Mucosa of descending colon (tissue), 3 donors: ENCODE data around the gene ZNF800. TPM values are rescaled to one million over a fixed set of nuclear protein-coding genes. Genes with fewer than 3 reads are reported as not detected.

Experiments used
- ATAC-seq: fragments of 200-7000 bp; cut with Tn5 transposase; one replicate; pipeline ENCODE4 v1.9.1; 2020; ENCODE audit warnings: mild to moderate bottlenecking, moderate library complexity
- DNase-seq, 3 donors: peaks; one replicate each; pipeline ENCODE4 v3.0.0-alpha.2; 2020
- H3K36me3 ChIP-seq: fragments of 200-600 bp; one replicate; pipeline ENCODE4 v1.8.0; 2021; ENCODE audit warnings: low read depth, mild to moderate bottlenecking
- H3K4me1 ChIP-seq: fragments of 200-600 bp; one replicate; pipeline ENCODE4 v1.8.0; 2021; ENCODE audit warnings: low read depth, mild to moderate bottlenecking
- H3K4me3 ChIP-seq: fragments of 200-600 bp; one replicate; pipeline ENCODE4 v1.8.0; 2021; ENCODE audit warnings: mild to moderate bottlenecking
- H3K9me3 ChIP-seq: fragments of 200-600 bp; one replicate; pipeline ENCODE4 v1.8.0; 2021; ENCODE audit warnings: mild to moderate bottlenecking
- CTCF ChIP-seq: fragments of 200-600 bp; IDR thresholded peaks from one replicate; pipeline ENCODE4 v1.8.0; 2022; ENCODE audit warnings: antibody characterized with exemption, mild to moderate bottlenecking
- intact Hi-C, 2 donors: fragments of 100-400 bp; cut with DNase I in 1 of 2; cut with micrococcal nuclease in 1 of 2; formaldehyde crosslinking; loops; one replicate each; pipeline versions ENCODE4 v1.11.0 to v1.11.1; 2022; cut with DNase I, micrococcal nuclease
- total RNA-seq, 3 donors: library from RNA; stranded (reverse); fragmentation: NEBNext Ultra II Directional in 2 of 3; extraction: Animal tissue kit (Norgen Biotek cat#: 25700) in 2 of 3; gene quantifications; one replicate each; pipeline versions ENCODE4 v1.2.1 to v1.2.4, GENCODE V29; 2021 to 2023
- donor health status: DM: no; HTN: no; CAD: no; lungs with moderate emphysema.
- donor health status: DM: no; HTN: no; CAD: no.
- donor health status: DM: no; HTN: yes; CAD: no.

Gene ZNF800
- total RNA-seq, 3 donors from 2014 or later: 26.9 to 38.7 (median 35.6) TPM

GRCh38 chr7:127350586-127350985, 41.9 kb downstream of the ZNF800 start:
- intact Hi-C loops: no loop called here
- Histone ChIP-seq H3K4me3 (no peak overlapping the region), H3K4me1 (no peaks in the 10 kb centered on the region), H3K9me3 (no peaks in the 10 kb centered on the region), H3K36me3 (no peaks in the 10 kb centered on the region)
- TF ChIP-seq CTCF: no peak
- ATAC-seq: no peak
- DNase-seq: no peak

- DNase-seq (no peak), ATAC-seq (no peak)
- H3K36me3 ChIP-seq: no peaks in the 10 kb centered on the region
- no peak for TF ChIP-seq CTCF
- no peak overlapping the region for H3K4me3 ChIP-seq
- H3K9me3 ChIP-seq: no peaks in the 10 kb centered on the region
- H3K4me1 ChIP-seq: no peaks in the 10 kb centered on the region
- intact Hi-C loops: no loop called here
These were observed 42.6 kb downstream of the ZNF800 start for GRCh38 chr7:127349881-127350280.

GRCh38 chr7:127348247-127348631, 44.3 kb downstream of the ZNF800 start:
- DNase-seq (no peak), ATAC-seq (no peak)
- H3K36me3 ChIP-seq: no peaks in the 10 kb centered on the region
- no peaks in the 10 kb centered on the region for H3K9me3 ChIP-seq
- intact Hi-C loops: no loop called here
- H3K4me1 ChIP-seq: no peaks in the 10 kb centered on the region
- no peak overlapping the region for H3K4me3 ChIP-seq
- TF ChIP-seq CTCF: no peak

GRCh38 chr7:127347567-127348246, 44.8 kb downstream of the ZNF800 start:
- TF ChIP-seq CTCF: peak; percentile 56
- DNase-seq (peak; percentile 78 to 85 (median 80)), ATAC-seq (peak; percentile 100)
- no peak overlapping the region for H3K4me3 ChIP-seq
- H3K9me3 ChIP-seq: no peaks in the 10 kb centered on the region
- no peaks in the 10 kb centered on the region for H3K36me3 ChIP-seq
- intact Hi-C loops: no loop called here
- no peaks in the 10 kb centered on the region for H3K4me1 ChIP-seq

GRCh38 chr7:127346575-127347256, 45.8 kb downstream of the ZNF800 start:
- H3K9me3 ChIP-seq: no peaks in the 10 kb centered on the region
- H3K36me3 ChIP-seq: no peaks in the 10 kb centered on the region
- DNase-seq (peak in 1 of 3 donors; percentile 26), ATAC-seq (peak; percentile 53)
- intact Hi-C loops: no loop called here
- H3K4me3 ChIP-seq: no peak overlapping the region
- no peak for TF ChIP-seq CTCF
- H3K4me1 ChIP-seq: no peaks in the 10 kb centered on the region
